Nephron (organoid): ENCODE data around the gene CNTN1.

Experiments
- H3K27ac Mint-ChIP-seq, 3 experiments: 2 replicates each; pipeline ENCODE4 v1.8.0; 2020; ENCODE audit warnings: mixed read lengths in 3 of 3, mild to moderate bottlenecking in 2 of 3, moderate library complexity in 1 of 3
- H3K27me3 Mint-ChIP-seq: 2 replicates; pipeline ENCODE4 v1.8.0; 2021; ENCODE audit warnings: low read depth, mild to moderate bottlenecking, moderate library complexity, mixed read lengths
- H3K36me3 Mint-ChIP-seq: 2 replicates; pipeline ENCODE4 v1.8.0; 2020; ENCODE audit warnings: low read depth, mixed read lengths
- H3K4me1 Mint-ChIP-seq: 2 replicates; pipeline ENCODE4 v1.8.0; 2020; ENCODE audit warnings: mixed read lengths
- H3K4me3 Mint-ChIP-seq, 3 experiments: 2 replicates each; pipeline ENCODE4 v1.8.0; 2020; ENCODE audit warnings: mild to moderate bottlenecking in 3 of 3, mixed read lengths in 3 of 3, moderate library complexity in 2 of 3
- H3K9me3 Mint-ChIP-seq: 2 replicates; pipeline ENCODE4 v1.8.0; 2020; ENCODE audit warnings: mixed read lengths
- CTCF ChIP-seq, 3 experiments: fragments of 200-600 bp; sonication (generic); IDR thresholded peaks; one replicate each; pipeline ENCODE4 v1.5.0; 2021; ENCODE audit warnings: antibody characterized with exemption in 3 of 3; ENCODE audit not compliant: unreplicated experiment in 3 of 3

CNTN1 gene

GRCh38 chr12:40689576-40689975 lies 2.7 kb upstream of the CNTN1 start:
- Mint-ChIP-seq H3K36me3 (no peaks in the 10 kb centered on the region), H3K4me3 (no peak overlapping the region), H3K27ac (no peak overlapping the region), H3K4me1 (peaks cover 18% of the 10 kb centered on the region), H3K9me3 (no peaks in the 10 kb centered on the region), H3K27me3 (peaks cover 33% of the 10 kb centered on the region)
- no peak for TF ChIP-seq CTCF (IDR thresholded peaks at IDR 0.05; ENCODE audit: unreplicated experiment in 3 of 3)

DNA sequence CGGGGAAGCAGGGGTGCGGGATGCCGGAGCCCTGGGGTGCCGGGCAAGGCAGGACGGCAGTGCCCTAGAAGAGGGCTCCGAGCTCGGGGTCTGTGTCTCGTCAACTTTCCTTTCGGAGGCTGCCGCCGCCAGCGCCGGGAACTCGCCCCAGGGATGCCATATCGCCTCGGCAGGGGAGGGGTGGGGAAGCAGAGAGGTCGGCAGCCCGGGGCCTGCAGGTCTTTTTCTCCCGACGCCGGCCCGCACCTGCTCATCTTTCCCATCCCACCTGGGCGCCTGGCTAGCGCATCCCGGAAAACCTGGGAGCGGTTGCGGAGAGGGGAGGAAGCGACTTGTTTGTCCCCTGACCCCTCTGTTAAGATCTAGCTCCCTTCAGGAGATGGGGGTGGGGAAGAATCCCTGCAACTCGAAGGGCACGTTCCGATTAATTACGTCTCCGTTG lies 547 bp downstream of the CNTN1 start:
- Mint-ChIP-seq H3K4me1 (peaks cover 18% of the 10 kb centered on the region), H3K27ac (no peak overlapping the region), H3K9me3 (no peaks in the 10 kb centered on the region), H3K4me3 (peak overlapping the region; percentile 95 to 98 (median 96)), H3K36me3 (no peaks in the 10 kb centered on the region), H3K27me3 (peaks cover 42% of the 10 kb centered on the region)
- TF ChIP-seq CTCF (IDR thresholded peaks at IDR 0.05; ENCODE audit: unreplicated experiment in 3 of 3): no peak

DNA sequence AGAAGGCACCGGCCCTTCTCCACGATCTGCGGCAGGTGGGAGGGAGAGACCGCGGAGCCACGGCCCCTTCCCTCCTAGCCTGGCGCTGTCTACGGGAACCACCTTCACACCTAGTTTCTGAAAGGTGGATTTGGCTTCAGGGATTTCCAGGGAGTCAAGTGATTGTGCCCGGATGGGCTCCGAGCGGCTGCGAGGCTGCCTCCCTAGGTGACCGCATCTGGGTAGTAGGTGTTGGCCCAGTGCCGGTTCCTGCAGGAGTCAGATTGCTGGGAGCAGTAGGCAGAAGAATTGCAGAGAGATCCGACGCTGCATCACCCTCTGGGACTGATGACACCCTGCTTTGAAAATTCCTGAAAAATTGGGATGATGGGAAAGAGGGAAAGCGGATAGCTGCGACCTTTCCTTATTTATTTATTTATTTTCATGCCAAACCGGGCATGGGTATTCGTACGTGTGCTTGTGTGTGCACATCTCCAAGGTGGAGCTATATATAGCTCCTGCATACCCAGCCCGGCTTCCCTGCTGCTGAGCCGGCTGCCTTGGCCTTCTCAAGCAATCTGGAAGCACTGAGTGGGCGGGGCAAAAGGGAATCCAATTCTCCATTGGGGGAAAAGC lies 1.1 kb downstream of the CNTN1 start:
- Mint-ChIP-seq H3K4me1 (peaks cover 18% of the 10 kb centered on the region), H3K27me3 (peaks cover 42% of the 10 kb centered on the region), H3K36me3 (no peaks in the 10 kb centered on the region), H3K4me3 (peak overlapping the region; percentile 95 to 98 (median 96)), H3K27ac (no peak overlapping the region), H3K9me3 (no peaks in the 10 kb centered on the region)
- no peak for TF ChIP-seq CTCF (IDR thresholded peaks at IDR 0.05; ENCODE audit: unreplicated experiment in 3 of 3)

DNA sequence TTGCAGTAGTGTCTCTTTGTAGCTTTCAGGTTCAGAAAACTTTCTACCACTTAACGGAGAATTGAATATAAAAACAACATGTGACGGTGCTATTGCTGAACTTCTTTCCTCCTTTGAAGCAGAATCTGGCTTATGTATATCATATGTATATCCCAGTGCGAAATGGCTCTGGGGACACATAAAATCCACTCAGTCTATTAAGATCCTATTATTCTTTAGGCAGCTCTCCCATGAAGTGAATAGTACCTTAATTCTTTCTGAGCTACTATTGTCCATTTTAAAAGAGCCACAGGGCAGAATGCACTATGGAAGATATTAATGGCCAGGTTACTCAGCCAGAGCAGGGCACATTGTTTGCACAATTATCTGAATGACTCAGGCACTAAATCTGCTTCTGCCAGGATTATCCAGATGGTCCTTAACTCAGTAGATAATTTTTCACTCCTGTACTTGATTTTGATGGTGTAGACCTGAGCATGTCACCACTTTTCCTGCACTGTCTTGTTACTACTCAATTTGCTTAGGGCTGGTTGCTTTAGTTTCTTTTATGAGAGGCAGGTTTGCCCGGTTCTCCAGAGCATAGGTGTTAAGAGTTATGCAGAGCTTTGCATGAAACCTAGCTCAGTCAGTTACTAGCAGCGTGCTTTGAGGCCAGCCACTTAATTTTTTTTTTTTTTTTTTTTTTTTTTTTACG lies 5.5 kb downstream of the CNTN1 start:
- H3K27ac Mint-ChIP-seq: no peak overlapping the region
- no peaks in the 10 kb centered on the region for H3K36me3 Mint-ChIP-seq
- H3K4me3 Mint-ChIP-seq: no peak overlapping the region
- H3K27me3 Mint-ChIP-seq: peaks cover 26% of the 10 kb centered on the region
- H3K4me1 Mint-ChIP-seq: peaks cover 6% of the 10 kb centered on the region
- H3K9me3 Mint-ChIP-seq: no peaks in the 10 kb centered on the region
- no peak for TF ChIP-seq CTCF (IDR thresholded peaks at IDR 0.05; ENCODE audit: unreplicated experiment in 3 of 3)

DNA sequence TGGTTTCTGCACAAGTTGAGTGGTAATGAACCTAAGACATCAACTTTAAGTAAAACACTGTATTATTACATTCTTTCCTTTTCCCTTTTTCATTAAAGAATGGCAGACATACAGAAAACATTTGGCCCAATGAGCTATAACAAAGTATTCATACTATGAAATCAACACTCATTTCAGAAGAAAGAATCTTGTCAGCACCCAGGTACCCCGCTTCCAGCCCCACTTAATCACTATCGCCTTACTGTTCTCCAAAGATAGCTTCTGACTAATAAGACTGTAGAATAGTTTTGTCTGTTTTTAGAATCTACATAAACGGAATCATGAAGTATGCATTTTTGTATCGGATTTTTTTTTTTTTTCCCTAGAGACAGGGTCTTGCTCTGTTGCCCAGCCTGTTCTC lies 9.5 kb downstream of the CNTN1 start:
- no peak for TF ChIP-seq CTCF (IDR thresholded peaks at IDR 0.05; ENCODE audit: unreplicated experiment in 3 of 3)
- Mint-ChIP-seq H3K4me1 (no peaks in the 10 kb centered on the region), H3K36me3 (no peaks in the 10 kb centered on the region), H3K4me3 (no peak overlapping the region), H3K27ac (no peak overlapping the region), H3K9me3 (no peaks in the 10 kb centered on the region), H3K27me3 (peaks cover 4% of the 10 kb centered on the region)

DNA sequence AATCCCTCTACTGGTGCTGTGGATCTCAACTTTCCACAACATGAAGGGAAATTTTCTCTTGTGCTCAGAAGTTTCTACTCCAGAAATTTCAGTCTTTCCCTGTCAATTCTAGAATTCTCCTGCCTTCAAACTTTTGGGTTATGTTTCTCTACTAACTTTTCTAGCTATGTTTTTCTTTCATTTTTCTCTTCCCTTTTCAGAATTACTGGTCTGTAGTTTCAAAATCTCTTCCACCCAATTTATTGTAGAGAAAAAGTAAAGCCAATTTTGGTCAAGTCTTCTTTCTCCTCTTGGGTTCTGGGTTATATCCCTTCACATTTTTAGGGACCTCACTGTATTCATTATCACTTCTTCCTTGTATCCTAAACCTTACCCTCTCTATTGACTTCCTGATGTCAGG lies 18.9 kb downstream of the CNTN1 start:
- no peak for TF ChIP-seq CTCF (IDR thresholded peaks at IDR 0.05; ENCODE audit: unreplicated experiment in 3 of 3)
- Mint-ChIP-seq H3K27me3 (no peaks in the 10 kb centered on the region), H3K9me3 (no peaks in the 10 kb centered on the region), H3K27ac (no peak overlapping the region), H3K4me1 (no peaks in the 10 kb centered on the region), H3K36me3 (no peaks in the 10 kb centered on the region), H3K4me3 (no peak overlapping the region)
